Measurements from ENCODE around the gene HOXD12.

The HOXD12 gene

DNA sequence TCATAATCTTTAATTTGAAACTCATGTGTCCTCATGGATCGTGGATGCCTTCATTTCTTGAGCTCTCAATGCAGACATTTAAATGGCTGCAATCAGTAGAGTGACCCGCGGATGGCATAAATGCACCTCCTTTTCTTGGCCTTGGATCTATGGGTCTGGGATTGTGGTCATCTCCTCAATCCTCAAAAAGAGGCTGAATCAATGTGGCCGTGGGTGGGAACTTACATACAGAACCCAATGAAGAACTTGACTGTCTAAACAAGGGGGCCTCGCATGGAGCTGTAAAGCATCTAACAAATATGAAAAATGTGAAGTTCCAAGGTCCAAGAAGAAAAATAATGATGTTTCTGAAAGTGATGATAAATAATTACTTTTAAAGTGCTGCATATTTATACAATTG is 4.2 kb upstream of the HOXD12 start:
- Histone ChIP-seq H3K27ac (ENCODE audit: low read depth, low read length, severe bottlenecking) (no peak overlapping the region), H3K36me3 (ENCODE audit: control insufficient read depth, insufficient read depth, low read length) (no peaks in the 10 kb centered on the region), H3K4me1 (ENCODE audit: control insufficient read depth, insufficient read depth, low read length, poor library complexity, severe bottlenecking) (no peaks in the 10 kb centered on the region), H3K9me3 (ENCODE audit: control insufficient read depth, low read length) (no peaks in the 10 kb centered on the region), H3K4me3 (ENCODE audit: extremely low read depth, insufficient read depth, low read length, poor library complexity, severe bottlenecking) (no peak overlapping the region)
- WGBS, 2 experiments (ENCODE audit: insufficient coverage in 2 of 2) = 14 to 17% methylated on average over 2 to 5 of the region's 5 CpGs

DNA sequence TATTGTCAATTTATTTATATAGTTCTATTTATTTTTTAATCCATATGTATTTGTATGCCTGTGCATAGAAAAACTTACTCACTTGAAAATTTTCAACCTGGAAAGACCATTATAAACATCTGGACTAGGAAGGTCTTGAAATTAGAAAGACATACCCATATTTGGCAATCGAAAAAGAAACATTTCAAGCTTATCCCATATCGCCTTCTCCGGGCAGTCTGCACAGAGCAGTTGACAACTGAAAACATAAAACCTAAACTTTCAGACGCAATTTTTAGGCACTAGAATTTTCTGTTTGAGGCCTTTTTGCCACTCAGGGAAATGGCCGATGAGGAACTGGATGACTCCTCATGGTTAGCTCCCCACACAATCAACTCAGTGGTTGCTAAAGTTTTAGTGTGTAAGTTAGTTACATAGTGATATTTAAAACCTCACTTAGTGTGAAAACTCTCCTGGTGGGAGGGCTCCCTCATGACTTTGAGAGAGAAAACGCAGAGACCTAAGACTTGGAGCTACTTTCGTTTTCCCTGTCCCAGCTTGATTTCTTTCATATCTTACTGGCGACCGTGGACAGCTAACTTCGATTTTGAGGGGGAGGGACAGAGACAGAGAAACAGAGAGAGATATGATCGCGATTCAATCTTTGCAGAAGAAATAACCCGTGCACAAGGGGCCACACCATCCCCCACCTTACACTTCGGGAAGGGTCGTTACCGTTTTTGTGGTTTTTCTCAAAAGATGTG is 3.2 kb upstream of the HOXD12 start:
- H3K27ac ChIP-seq (ENCODE audit: low read depth, low read length, severe bottlenecking) = no peak overlapping the region
- H3K4me1 ChIP-seq (ENCODE audit: control insufficient read depth, insufficient read depth, low read length, poor library complexity, severe bottlenecking) = no peaks in the 10 kb centered on the region
- H3K9me3 ChIP-seq (ENCODE audit: control insufficient read depth, low read length) = no peaks in the 10 kb centered on the region
- H3K36me3 ChIP-seq (ENCODE audit: control insufficient read depth, insufficient read depth, low read length) = no peaks in the 10 kb centered on the region
- H3K4me3 ChIP-seq (ENCODE audit: extremely low read depth, insufficient read depth, low read length, poor library complexity, severe bottlenecking) = no peak overlapping the region
- 0 to 4% methylated on average over 7 to 14 of the region's 16 CpGs for WGBS, 2 experiments (ENCODE audit: insufficient coverage in 2 of 2)

DNA sequence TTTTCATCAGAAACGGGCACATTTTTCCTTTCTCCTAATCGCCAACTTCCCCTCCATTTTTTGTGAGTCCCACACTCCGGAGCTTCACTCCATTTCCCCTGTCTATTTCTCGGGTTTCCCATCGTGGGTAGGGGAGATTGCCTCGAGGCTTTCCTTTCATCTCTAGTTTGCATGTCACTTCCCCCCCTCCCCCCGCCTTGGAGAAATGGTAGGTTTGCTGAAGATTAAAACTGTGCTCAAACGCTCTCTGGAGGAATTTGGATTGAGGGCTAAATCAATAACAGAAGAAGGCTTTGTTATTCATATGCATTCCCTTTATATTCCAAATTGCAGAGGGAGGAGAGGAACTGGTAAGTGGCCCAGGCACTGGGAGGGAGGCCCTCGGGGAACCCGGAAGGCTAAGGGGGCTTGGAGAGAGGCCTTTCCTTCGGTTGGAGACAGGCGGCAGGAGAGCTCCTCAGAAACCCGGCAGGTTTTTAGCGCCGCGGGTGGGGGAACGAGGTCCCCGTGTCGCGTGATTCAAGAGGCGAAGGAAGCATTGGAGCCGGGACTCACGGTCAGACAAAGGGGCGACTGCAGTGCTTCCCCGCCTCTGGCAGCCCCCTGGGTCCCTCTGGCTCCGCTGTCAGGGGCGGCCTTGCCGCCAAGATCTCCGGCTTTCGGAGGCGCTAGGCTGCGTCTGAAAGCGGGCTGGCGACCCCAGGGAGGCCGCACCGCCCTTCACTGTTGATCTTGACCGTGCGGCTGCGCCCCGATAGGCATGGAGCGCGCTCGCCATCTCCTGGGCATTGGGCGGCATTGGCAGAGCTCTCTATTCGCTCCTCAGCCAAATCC is 2.4 kb upstream of the HOXD12 start:
- no peaks in the 10 kb centered on the region for H3K36me3 ChIP-seq (ENCODE audit: control insufficient read depth, insufficient read depth, low read length)
- H3K9me3 ChIP-seq (ENCODE audit: control insufficient read depth, low read length) = no peaks in the 10 kb centered on the region
- H3K27ac ChIP-seq (ENCODE audit: low read depth, low read length, severe bottlenecking) = no peak overlapping the region
- WGBS, 2 experiments (ENCODE audit: insufficient coverage in 2 of 2) = 0% methylated on average over 33 to 40 of the region's 45 CpGs
- H3K4me1 ChIP-seq (ENCODE audit: control insufficient read depth, insufficient read depth, low read length, poor library complexity, severe bottlenecking) = no peaks in the 10 kb centered on the region
- H3K4me3 ChIP-seq (ENCODE audit: extremely low read depth, insufficient read depth, low read length, poor library complexity, severe bottlenecking) = peak overlapping the region; percentile 20

DNA sequence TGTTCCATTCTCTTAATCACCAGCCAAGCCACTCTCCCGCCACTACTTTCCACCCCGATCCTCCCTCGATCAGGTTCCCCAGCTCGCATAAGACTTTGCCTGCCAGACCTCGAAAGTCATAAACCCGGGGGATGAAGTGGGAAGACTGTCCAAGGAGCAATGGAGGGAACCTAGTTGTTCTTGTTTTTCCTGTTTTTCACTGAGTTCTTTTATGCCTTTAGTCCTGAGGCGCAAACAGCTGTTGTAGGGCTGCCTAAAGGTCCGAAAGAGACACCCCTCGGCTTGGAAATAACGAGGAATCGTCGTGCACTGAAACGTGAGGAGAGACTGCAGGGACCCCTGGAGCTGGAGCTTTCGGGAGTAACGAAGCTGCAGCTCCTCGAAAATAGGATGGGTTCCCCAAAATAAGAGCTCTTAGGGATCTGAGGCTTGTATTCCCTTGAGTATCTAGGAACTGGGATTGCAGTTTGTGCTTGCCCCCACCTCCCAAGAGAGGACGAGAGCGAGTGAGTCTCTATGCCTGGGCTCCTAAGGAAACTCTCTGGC is 1.7 kb upstream of the HOXD12 start:
- 0 to 2% methylated on average over 11 to 12 of the region's 18 CpGs for WGBS, 2 experiments (ENCODE audit: insufficient coverage in 2 of 2)

DNA sequence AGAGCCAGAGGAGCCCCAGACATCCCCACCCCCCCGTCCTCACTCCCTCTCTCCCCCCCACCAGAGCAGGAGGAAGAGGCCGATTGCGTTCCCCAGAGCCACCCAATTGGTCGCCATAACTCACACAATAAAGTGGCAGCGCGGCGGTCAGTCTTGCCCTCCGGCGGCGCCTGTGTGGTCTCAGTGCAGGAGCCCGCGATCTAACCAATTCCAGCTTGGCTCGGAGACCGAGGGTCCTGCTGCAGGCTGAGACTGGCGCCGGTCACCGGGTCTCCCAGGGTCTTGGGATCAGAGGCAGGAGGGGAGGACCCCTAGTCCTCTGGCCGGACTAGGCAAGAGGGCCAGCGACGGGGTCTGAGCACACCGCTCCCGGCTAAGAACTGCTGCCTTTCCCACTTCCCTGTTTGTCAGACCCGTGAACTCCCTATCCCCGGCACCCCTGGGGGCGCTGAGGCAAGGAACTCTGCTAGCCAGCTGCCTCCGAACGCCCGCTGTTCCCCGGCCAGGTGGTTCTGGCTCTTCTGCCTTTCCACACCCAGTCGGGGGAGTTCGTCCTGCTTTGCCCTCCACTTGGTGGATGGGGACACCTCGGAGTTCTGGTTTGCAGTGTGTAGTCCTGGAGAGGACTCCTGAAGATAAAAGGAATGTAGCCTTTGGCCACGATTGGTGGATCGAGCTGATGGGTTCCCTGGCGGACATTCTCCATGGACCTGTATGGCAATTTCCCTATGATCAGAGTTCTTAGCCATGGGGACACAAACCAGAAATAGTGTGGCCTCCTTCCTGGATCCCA is 1.0 kb upstream of the HOXD12 start:
- WGBS, 2 experiments (ENCODE audit: insufficient coverage in 2 of 2) = 1% methylated on average over 24 to 25 of the region's 35 CpGs
- Histone ChIP-seq H3K4me1 (ENCODE audit: control insufficient read depth, insufficient read depth, low read length, poor library complexity, severe bottlenecking) (no peaks in the 10 kb centered on the region), H3K4me3 (ENCODE audit: extremely low read depth, insufficient read depth, low read length, poor library complexity, severe bottlenecking) (no peak overlapping the region), H3K36me3 (ENCODE audit: control insufficient read depth, insufficient read depth, low read length) (no peaks in the 10 kb centered on the region), H3K27ac (ENCODE audit: low read depth, low read length, severe bottlenecking) (no peak overlapping the region), H3K9me3 (ENCODE audit: control insufficient read depth, low read length) (no peaks in the 10 kb centered on the region)

More for the DNA sequence above, 1.7 kb upstream of the HOXD12 start:
- Histone ChIP-seq H3K4me1 (ENCODE audit: control insufficient read depth, insufficient read depth, low read length, poor library complexity, severe bottlenecking) (no peaks in the 10 kb centered on the region), H3K9me3 (ENCODE audit: control insufficient read depth, low read length) (no peaks in the 10 kb centered on the region), H3K27ac (ENCODE audit: low read depth, low read length, severe bottlenecking) (no peak overlapping the region), H3K36me3 (ENCODE audit: control insufficient read depth, insufficient read depth, low read length) (no peaks in the 10 kb centered on the region), H3K4me3 (ENCODE audit: extremely low read depth, insufficient read depth, low read length, poor library complexity, severe bottlenecking) (no peak overlapping the region)

DNA sequence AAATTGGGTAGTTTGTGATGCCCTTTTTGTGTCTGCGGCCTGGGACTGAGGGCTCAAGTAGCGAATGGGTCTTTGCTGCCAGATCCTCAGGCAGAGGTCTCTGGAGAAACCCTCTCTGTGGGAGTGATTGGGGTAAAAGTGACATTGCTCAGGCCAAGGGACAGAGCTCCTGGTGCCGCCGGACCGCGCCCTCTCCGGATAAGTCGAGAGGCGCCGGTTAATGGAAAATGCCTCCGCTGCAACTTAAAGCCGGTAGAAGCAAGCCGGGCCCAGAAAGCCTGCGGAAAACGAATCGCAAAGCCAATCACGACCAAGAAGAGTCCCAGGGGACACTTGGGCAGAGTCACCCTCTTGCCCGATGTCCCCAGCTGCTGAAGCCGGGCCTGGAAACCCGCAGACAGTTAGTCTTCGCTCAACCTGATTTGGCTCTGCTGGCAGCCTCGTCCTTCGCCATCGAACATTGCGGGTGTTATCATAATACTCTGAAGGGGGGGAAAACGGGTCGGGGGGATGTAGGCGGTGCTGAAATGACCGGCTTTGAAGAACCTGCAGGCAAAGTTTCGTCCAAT is 352 bp upstream of the HOXD12 start:
- H3K4me3 ChIP-seq (ENCODE audit: extremely low read depth, insufficient read depth, low read length, poor library complexity, severe bottlenecking) = no peak overlapping the region
- WGBS, 2 experiments (ENCODE audit: insufficient coverage in 2 of 2) = 2 to 3% methylated on average over 26 to 30 of the region's 30 CpGs

DNA sequence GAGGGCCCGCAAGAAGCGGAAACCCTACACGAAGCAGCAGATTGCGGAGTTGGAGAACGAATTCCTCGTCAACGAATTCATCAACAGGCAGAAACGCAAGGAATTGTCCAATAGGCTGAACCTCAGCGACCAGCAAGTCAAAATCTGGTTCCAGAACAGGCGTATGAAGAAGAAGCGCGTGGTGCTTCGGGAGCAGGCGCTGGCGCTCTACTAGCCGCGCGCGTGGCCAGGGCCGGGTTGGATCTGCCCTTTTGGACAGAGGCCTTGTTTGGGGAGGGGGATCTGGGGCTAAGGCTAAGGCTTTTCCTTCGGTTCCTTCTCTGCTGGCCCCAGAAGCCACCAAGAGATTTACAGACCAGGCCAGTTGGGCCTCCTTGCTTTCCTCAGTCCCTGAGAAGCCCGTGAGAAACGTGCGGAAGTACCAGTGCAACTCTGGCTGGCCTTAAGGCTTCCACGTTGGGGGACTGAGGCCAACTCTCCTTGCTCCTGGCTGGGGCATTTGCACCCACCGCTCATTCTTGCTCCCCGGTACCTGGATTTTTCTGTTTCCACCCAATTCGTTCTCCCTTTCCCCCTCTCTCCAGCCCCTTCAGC is 1.0 kb downstream of the HOXD12 start:
- no peak overlapping the region for H3K27ac ChIP-seq (ENCODE audit: low read depth, low read length, severe bottlenecking)
- no peaks in the 10 kb centered on the region for H3K9me3 ChIP-seq (ENCODE audit: control insufficient read depth, low read length)
- no peak overlapping the region for H3K4me3 ChIP-seq (ENCODE audit: extremely low read depth, insufficient read depth, low read length, poor library complexity, severe bottlenecking)
- no peaks in the 10 kb centered on the region for H3K36me3 ChIP-seq (ENCODE audit: control insufficient read depth, insufficient read depth, low read length)
- WGBS, 2 experiments (ENCODE audit: insufficient coverage in 2 of 2) = 2 to 7% methylated on average over 25 to 27 of the region's 28 CpGs
- no peaks in the 10 kb centered on the region for H3K4me1 ChIP-seq (ENCODE audit: control insufficient read depth, insufficient read depth, low read length, poor library complexity, severe bottlenecking)

More for the DNA sequence above, 352 bp upstream of the HOXD12 start:
- Histone ChIP-seq H3K4me1 (ENCODE audit: control insufficient read depth, insufficient read depth, low read length, poor library complexity, severe bottlenecking) (no peaks in the 10 kb centered on the region), H3K27ac (ENCODE audit: low read depth, low read length, severe bottlenecking) (no peak overlapping the region), H3K9me3 (ENCODE audit: control insufficient read depth, low read length) (no peaks in the 10 kb centered on the region), H3K36me3 (ENCODE audit: control insufficient read depth, insufficient read depth, low read length) (no peaks in the 10 kb centered on the region)

DNA sequence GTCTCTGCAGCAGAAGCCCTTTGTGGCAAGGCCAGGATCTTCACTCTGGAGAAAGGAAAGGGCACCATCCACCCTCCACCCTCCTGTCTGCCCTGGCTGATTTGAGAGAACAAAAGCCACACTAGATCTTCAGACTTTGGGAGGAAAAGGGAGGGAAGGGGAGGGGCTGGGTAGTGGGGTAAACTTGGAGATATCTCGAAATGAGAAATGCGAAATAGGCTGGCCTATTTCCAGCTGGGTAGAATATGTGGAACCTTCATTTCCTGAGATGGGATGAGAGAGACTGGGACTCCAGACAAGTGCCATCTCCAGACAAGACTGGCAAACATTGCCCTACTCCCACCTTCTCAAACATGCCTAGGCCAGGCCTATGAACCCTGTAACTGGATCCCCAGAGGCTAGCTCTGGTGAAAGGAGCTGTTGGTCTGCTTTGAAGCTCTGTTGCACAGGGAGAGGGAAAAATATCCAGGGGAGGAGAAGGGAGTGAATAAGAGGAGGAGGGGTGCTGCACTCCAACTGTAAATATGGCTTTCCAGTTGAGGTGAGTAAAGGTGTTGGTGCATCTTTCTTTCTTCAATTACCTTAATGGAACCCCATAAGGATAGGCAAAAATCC is 1.7 kb downstream of the HOXD12 start:
- H3K36me3 ChIP-seq (ENCODE audit: control insufficient read depth, insufficient read depth, low read length) = no peaks in the 10 kb centered on the region
- H3K9me3 ChIP-seq (ENCODE audit: control insufficient read depth, low read length) = no peaks in the 10 kb centered on the region
- H3K27ac ChIP-seq (ENCODE audit: low read depth, low read length, severe bottlenecking) = no peak overlapping the region
- H3K4me1 ChIP-seq (ENCODE audit: control insufficient read depth, insufficient read depth, low read length, poor library complexity, severe bottlenecking) = no peaks in the 10 kb centered on the region
- whole genome bisulfite sequencing, 2 experiments (ENCODE audit: insufficient coverage in 2 of 2) = 6 to 22% methylated on average over 2 of the region's 2 CpGs
- H3K4me3 ChIP-seq (ENCODE audit: extremely low read depth, insufficient read depth, low read length, poor library complexity, severe bottlenecking) = no peak overlapping the region

DNA sequence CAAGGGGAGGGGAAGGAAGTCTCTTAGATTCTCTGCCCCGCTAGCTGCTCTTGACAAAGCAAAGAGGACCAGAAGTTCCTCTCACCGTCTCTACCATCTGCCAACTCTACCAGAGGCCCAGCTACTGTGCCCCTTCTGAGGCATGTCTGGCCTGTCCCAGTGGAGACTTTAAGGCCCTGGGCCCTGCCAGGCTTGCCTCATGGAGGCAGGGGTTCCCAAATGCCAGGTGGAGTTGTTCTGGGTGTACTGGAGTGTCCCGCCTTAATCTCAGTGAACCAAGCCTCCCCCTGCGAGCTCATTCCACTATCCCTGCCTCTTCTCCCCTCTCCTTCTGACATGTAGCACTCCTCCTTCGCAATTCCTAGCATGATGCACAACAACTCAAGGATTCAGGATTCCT is 2.2 kb downstream of the HOXD12 start:
- H3K4me1 ChIP-seq (ENCODE audit: control insufficient read depth, insufficient read depth, low read length, poor library complexity, severe bottlenecking) = no peaks in the 10 kb centered on the region
- H3K9me3 ChIP-seq (ENCODE audit: control insufficient read depth, low read length) = no peaks in the 10 kb centered on the region
- 4 to 17% methylated on average over 3 to 5 of the region's 5 CpGs for WGBS, 2 experiments (ENCODE audit: insufficient coverage in 2 of 2)
- no peaks in the 10 kb centered on the region for H3K36me3 ChIP-seq (ENCODE audit: control insufficient read depth, insufficient read depth, low read length)
- no peak overlapping the region for H3K4me3 ChIP-seq (ENCODE audit: extremely low read depth, insufficient read depth, low read length, poor library complexity, severe bottlenecking)
- H3K27ac ChIP-seq (ENCODE audit: low read depth, low read length, severe bottlenecking) = no peak overlapping the region
